ENCODE data around the gene KRT81.

DNA sequence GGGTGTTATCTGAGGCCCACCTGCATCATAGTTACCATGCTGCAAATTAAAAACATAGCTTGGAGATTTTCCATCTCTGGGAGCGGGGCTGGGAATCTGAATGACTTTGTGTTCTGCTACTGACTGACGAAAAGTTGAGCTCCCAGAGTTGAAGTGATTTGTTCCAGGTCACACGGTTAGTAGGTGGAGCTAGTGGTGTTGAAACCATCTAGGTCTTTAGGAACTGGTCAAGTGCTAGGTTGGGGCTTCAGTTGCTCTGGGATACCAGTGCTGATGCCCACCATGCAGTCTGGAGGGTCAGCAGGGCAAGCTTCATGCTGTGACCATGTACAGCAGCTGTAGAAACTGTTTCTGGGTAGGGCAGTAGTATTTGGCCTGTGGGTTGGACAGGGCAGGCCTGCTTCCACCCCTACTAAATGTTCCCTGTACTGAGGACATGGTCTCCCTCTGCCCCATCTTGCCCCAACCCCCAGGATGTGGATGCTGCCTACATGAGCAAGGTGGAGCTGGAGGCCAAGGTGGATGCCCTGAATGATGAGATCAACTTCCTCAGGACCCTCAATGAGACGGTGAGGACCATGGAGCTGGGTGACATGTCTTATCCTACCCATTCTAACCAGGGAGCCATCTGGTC lies 53.0 kb downstream of the KRT81 start:
- TF ChIP-seq, protein P1, sequence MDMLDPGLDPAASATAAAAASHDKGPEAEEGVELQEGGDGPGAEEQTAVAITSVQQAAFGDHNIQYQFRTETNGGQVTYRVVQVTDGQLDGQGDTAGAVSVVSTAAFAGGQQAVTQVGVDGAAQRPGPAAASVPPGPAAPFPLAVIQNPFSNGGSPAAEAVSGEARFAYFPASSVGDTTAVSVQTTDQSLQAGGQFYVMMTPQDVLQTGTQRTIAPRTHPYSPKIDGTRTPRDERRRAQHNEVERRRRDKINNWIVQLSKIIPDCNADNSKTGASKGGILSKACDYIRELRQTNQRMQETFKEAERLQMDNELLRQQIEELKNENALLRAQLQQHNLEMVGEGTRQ (CRISPR knock-in tag; IDR thresholded peaks at IDR 0.05): no peak
- TF ChIP-seq, protein P2, sequence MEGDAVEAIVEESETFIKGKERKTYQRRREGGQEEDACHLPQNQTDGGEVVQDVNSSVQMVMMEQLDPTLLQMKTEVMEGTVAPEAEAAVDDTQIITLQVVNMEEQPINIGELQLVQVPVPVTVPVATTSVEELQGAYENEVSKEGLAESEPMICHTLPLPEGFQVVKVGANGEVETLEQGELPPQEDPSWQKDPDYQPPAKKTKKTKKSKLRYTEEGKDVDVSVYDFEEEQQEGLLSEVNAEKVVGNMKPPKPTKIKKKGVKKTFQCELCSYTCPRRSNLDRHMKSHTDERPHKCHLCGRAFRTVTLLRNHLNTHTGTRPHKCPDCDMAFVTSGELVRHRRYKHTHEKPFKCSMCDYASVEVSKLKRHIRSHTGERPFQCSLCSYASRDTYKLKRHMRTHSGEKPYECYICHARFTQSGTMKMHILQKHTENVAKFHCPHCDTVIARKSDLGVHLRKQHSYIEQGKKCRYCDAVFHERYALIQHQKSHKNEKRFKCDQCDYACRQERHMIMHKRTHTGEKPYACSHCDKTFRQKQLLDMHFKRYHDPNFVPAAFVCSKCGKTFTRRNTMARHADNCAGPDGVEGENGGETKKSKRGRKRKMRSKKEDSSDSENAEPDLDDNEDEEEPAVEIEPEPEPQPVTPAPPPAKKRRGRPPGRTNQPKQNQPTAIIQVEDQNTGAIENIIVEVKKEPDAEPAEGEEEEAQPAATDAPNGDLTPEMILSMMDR (IDR thresholded peaks at IDR 0.05): no peak
- TF ChIP-seq CREB1 (CRISPR knock-in tag; IDR thresholded peaks at IDR 0.05): no peak
- TF ChIP-seq FOXP1 (CRISPR knock-in tag; IDR thresholded peaks at IDR 0.05; ENCODE audit: borderline replicate concordance): no peak
- TF ChIP-seq ZNF138 (CRISPR knock-in tag; conservative IDR thresholded peaks at IDR 0.05): no peak
- TF ChIP-seq SP1 (CRISPR knock-in tag; conservative IDR thresholded peaks at IDR 0.05): no peak

Measured in WTC11 (cell line).